Loucy (cell line): ENCODE measurements around the gene PHACTR2.

Source experiments
- CTCF ChIP-seq: fragments of 200-600 bp; sonication (generic); conservative IDR thresholded peaks from 2 replicates; pipeline ENCODE4 v1.5.1; 2014; ENCODE audit warnings: mild to moderate bottlenecking, antibody characterized with exemption, low read length
- EZH2phosphoT487 ChIP-seq: fragments of 200-600 bp; IDR thresholded peaks from 2 replicates; pipeline ENCODE4 v1.6.1; 2018; ENCODE audit warnings: antibody characterized with exemption, mild to moderate bottlenecking, moderate library complexity, borderline replicate concordance

GRCh38 chr6:143687591-143687990 lies 9.8 kb downstream of the PHACTR2 start:
- TF ChIP-seq CTCF, result no peak
- no peak for TF ChIP-seq EZH2phosphoT487
